Left ventricle myocardium superior (tissue), 1 donor: ENCODE measurements around the gene EIF4EBP2. TPM values are rescaled to one million over a fixed set of nuclear protein-coding genes. Genes with fewer than 3 reads are reported as not detected.

Source experiments
- ATAC-seq: fragments of 200-7000 bp; cut with Tn5 transposase; one replicate; pipeline ENCODE4 v1.9.1; 2020; ENCODE audit warnings: mild to moderate bottlenecking, moderate library complexity
- DNase-seq: peaks from one replicate; pipeline ENCODE4 v3.0.0-alpha.2; 2020
- intact Hi-C: fragments of 100-400 bp; cut with micrococcal nuclease; formaldehyde crosslinking; loops from one replicate; pipeline ENCODE4 v1.11.0; 2022
- total RNA-seq: library from RNA; stranded (reverse); fragmentation: NEBNext Ultra II Directional; extraction: Animal tissue kit (Norgen Biotek cat#: 25700); gene quantifications from one replicate; pipeline ENCODE4 v1.2.1, GENCODE V29; 2021
- donor health status: DM: no; HTN: yes; CAD: no; lungs with severe emphysema.

EIF4EBP2 gene
- total RNA-seq, 1 donor from 2014 or later = 88.4 TPM

DNA sequence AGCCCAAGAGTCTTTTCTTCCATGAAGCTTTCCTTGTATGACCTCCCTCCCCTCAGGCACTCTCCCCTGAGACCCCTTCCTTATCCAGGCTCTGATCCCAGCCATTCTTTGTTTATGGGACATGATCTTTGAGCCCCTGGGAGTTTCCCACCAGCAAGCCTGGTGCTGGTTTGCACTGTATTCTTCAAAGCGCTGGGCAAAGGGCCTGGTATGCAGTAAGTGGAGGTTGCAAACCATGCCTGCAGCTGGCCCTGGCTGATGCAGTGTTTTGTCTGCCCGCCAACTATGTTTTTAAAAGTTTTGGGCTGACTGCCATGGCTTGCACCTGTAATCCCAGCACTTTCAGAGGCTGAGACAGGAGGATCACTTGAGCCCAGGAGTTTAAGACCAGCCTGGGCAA lies 44.3 kb downstream of the EIF4EBP2 start:
- DNase-seq (no peak), ATAC-seq (peak; percentile 31)

DNA sequence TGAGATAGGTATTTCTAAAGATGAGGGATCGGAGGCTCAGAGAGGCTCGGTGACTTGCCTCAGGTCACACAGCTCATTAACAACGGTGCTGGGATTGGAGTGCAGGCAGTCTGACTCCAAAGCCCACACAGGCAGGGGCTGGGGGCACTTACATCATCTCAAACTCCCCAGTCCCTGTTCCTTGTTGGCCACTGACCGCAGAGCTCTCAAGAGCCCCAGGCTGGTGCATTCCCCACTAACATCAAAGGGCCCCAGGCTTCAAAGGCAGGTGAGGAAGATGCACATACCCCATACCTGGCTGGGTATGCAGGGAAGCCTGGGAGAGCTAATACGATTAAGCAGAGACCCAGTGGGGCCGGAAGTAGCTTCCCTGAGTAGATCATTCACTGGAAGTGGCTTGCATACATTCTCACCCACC lies 51.3 kb downstream of the EIF4EBP2 start:
- ATAC-seq = no peak
- no peak for DNase-seq
- intact Hi-C loops = no loop called here

More for the DNA sequence above, 44.3 kb downstream of the EIF4EBP2 start:
- intact Hi-C loops = no loop called here

DNA sequence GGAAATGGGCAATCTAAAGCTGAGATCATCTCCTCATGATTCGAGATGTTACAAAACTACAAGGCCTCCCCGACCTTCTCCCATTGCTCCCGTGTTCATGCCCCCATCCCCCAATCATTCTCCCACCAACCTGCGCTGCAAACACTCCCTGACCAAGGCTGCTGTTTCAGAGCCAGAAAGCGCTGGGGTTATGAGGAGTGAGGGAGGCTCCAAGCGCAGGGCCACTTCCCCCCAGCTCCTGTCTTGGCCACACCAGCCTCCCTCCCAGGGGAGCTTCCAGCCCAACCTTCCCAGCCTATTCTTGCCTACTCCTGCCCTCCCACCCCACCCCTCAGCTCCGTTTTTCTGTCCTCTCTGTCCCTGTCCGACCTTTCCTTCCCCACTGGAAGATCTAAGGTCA lies 52.2 kb downstream of the EIF4EBP2 start:
- no peak for DNase-seq
- intact Hi-C loops = no loop called here
- ATAC-seq = no peak

DNA sequence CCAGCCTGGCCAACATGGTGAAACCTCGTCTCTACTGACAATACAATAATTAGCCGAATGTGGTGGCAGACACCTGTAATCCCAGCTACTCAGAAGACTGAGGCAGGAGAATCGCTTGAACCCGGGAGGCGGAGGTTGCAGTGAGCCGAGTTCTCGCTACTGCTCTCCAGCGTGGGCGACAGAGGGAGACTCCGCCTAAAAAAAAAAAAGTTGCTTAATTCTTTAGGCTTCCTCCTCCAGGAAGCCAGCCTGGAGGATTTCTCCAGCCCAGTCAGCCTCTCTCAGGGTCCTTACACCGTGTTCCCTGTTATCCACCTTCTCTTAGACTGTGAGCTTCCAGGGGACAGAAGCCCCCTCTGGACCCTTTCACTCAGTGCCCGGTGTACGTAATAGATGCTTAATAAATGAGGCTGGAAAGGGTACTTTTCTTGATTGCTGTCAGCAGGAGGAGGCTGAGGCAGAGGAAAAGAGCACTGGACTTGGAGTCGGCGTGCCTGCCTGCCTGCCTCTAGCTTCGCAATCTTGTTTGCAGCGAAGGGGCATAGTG lies 53.9 kb downstream of the EIF4EBP2 start:
- no peak for DNase-seq
- no peak for ATAC-seq
- intact Hi-C loops = no loop called here

DNA sequence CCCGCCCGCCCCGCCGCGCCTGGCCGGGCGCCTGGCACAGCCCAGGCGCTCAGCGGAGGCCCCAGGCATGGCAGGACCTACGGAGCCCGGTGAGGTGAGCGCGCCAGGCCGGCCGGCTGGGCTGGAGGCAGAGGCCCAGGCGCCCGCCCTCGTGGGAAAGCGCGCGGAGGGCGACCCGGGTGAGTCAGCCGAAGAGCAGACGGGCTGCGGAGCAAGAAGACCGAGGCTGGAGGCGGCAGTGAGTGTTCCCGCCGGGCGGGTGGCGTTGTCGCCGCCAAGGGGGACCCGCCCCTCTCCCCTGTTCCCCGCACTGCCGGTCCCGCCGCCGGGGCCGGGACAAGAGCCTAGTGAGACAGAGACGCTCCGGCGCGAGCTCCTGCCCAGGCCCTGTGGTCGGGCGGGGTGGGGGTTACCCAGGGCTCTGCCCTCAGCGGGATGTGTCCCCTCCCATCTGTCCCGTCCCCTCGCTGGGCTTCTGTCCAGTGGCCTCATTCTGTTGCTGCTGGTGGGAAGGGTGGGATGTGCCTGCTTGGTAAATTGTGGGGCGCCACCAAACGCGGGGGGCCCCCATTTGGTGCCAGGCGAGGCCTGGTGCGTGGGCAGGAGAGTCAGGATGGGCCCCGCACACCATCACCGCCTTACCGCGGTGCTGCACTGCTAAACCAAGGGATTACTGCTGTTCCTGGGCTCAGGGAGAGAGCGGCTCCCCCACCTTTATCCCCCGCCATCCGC lies 54.5 kb downstream of the EIF4EBP2 start:
- peak; percentile 75 for ATAC-seq
- intact Hi-C loops = no loop called here
- DNase-seq = peak; percentile 88

DNA sequence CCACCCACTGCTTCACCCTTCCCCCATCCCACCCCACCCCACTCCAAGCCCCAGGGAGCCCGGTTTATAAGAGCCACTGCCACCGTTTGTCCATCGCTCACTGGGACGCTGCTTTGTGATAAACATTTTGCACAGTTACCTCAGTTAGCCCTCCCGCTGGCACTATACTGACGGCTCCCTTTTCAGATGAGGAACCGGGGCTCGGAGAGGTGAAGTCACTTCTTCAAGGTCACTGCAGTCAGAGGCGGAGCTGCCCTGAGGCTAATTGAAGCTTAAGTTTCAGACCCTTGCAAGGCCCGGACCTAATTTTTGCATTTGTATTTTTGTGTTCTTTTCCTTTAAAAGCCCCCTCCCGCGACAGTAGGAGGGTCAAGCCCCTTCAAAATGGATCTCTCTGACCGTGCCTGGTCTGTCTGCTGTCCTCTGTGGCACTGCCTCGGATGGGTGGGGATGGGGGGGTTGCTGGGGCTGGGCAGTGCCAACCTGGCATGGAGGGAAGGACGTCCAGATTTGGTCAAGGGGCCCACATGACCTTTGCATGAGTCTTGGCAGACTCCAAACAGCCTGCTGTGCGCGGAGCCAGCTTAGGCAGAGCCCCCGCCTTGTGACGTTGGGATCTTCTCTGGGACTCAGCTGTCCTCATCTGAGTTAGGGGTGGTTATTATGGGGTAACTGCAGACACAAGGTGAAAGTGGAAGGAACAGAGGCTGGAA lies 55.3 kb downstream of the EIF4EBP2 start:
- DNase-seq (peak; percentile 58), ATAC-seq (peak; percentile 63)
- intact Hi-C loops = no loop called here

DNA sequence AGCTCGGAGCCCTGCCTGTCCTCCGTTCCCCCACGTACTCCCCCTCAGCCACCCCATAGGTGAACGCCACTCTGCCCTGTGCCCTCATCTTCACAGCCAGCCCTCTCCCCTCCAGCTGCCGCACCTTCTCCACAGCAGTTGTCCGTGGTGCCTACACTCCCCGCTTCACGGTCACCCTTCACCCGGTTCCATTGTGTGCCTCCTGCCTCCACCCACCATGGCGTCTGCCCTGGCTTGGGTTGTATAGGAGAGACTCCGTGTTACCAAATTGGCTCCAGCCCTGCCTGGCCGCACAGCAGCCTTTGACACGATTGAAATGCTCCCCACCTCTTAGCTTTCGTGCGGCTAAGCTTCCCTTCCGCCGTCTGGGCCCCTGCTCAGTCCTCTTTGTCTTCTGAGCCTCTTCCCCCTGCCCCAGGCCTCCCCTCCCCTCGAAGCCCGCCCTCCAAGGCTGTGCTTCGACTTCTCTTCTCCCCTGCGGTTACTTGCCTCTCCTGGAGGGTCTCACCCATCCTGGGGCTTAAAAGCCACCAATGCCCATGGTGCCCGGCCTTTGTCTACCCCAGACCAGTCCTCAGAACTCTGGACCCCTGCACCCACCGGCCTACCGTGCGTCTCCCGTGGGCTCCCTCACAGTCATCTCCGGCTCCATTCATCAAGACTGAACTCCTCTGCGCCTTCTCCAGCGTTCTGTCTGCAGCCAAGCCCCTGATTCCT lies 56.0 kb downstream of the EIF4EBP2 start:
- intact Hi-C loops = loop anchor here (5.0 to 10.0 kb wide), 3 partner anchors 55 to 295 kb away; no protein-coding TSS in a partner anchor
- DNase-seq (no peak), ATAC-seq (no peak)

DNA sequence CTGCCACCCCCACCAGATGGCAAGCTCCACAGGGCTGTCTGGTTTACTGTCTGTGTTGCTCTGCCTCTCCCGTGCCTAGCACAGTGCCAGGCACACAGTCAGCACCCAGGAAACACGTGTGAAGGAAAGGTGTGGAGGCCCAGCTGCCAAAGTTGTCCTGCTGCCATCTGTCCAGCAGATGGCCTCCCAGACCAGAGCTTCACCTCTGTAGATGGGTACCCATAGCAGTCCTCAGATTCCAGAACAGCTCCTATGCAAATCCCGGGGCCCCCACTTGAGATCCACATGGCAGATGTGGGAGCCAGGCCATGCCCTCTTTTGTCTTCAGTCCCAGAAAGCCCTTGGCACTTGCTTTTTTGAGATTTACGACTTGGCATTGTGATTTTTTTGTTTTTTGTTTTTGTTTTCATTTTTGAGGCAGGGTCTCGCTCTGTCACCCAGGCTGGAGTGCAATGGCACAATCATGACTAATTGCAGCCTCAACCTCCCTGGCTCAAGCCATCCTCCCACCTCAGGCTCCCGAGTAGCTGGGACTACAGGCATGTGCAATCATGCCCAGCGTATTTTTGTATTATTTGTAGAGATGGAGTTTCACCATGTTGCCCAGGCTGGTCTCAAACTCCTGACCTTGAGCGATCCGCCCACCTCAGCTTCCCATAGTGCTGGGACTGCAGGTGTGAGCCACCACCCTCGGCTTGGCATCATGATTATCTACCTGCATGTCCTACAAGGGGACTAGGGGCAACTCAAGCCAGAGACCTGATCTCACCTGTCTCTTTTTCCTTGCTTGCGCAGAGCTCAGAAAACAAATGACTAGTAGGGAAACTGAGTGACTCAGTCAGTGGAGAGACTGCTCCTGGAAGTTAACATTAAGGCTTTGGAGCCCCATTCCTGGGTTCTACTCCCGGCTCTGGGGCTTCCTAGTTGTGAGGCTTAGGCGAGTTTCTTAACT lies 57.7 kb downstream of the EIF4EBP2 start:
- ATAC-seq = peak; percentile 56
- intact Hi-C loops = loop anchor here (5.0 to 10.0 kb wide), 3 partner anchors 53 to 293 kb away; no protein-coding TSS in a partner anchor
- peak; percentile 71 for DNase-seq

DNA sequence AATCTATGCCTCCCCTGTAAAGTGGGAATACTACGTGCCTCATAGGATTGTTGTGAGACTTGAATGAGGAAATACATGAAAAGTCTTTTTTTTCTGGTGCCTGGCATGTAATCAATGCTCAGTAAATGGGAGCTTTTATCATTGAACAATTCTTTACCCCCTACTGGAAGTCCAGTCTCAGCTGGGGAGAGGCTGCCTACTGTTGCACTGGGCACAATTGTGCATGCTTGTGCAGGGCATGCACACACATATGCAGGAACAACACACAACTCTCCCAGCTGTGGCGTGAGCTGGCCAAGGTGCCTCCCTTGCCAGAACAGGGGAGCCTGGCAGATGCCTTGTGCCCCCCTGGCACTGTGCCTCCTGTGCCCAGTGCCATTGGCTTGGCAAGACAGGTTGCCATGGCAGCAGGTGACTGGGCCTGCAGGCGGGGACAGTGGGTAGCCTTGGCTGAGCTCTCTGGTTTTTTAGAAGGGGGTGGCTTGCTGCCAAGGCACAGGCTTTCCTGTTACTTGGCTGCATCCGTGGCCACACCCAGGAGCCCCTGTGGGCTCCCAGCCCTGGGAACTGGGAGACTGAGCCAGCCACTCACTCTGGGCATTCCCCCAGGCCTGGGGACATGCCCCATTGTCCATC lies 58.5 kb downstream of the EIF4EBP2 start:
- ATAC-seq (peak; percentile 71), DNase-seq (peak; percentile 90)
- intact Hi-C loops = loop anchor here (5.0 to 10.0 kb wide), 3 partner anchors 52 to 292 kb away; no protein-coding TSS in a partner anchor

DNA sequence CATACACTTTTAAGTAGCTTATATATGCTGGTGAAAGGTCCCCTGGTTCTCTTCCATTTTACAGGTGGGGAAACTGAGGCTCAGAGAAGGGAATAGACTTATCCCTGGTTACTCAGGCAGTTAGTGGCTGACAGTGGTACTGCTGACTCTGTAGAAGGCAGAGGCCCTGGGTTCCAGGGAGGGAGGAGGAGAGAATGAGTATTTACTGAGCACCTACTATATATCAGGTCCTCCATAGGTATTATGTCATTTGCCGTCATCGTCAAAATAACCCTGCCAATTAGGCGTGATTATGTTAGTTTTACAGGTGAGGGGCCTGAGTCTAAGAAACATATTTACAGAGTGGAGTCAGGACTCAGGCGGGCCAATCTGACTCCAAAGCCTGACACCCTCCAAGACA lies 61.3 kb downstream of the EIF4EBP2 start:
- intact Hi-C loops = loop anchor here (10.0 kb wide), 2 partner anchors 50 to 290 kb away; no protein-coding TSS in a partner anchor
- ATAC-seq (no peak), DNase-seq (no peak)

DNA sequence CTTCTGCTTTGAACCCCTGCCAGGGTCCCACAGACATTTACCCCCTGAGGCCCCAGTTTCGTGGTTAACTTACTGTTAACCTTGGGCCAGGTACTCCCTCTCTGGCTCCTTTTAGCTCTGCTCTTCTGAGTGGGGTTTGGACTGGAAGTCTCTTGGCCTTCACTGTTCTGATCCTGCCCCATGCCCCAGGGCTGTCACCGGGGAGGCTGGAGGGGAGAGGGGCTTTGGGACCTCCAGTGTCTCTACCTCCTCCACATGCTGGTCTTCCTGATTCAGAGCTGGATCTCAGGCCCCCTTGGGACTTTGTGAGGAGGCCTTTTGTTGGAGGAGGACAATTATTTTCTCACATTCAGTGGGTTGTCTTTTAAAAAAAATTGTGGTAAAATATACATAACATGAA lies 61.9 kb downstream of the EIF4EBP2 start:
- intact Hi-C loops = loop anchor here (10.0 kb wide), 2 partner anchors 49 to 289 kb away; no protein-coding TSS in a partner anchor
- DNase-seq = no peak

DNA sequence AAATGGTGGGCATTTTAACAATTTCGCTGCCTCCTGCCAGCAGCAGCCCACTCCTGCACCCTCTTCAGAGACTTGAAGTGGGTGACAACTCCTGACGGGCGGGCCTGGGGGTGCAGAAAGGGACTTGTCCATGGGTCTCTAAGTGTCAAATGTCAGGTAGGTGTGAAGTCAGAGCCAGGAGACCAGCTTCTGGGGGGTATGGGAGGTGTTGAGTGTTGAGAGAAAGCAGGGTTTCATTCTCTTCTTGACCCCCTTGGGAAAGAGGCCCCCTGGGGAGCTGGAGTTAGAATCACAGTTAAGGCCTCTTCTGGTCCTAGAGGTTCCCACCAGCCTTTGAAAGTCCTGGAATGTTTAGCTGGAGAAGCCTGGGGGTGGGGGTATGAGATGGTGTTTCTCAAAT lies 63.0 kb downstream of the EIF4EBP2 start:
- no peak for DNase-seq
- ATAC-seq = no peak
- intact Hi-C loops = loop anchor here (10.0 kb wide), 2 partner anchors 48 to 288 kb away; no protein-coding TSS in a partner anchor

More for the DNA sequence above, 61.9 kb downstream of the EIF4EBP2 start:
- ATAC-seq = no peak

DNA sequence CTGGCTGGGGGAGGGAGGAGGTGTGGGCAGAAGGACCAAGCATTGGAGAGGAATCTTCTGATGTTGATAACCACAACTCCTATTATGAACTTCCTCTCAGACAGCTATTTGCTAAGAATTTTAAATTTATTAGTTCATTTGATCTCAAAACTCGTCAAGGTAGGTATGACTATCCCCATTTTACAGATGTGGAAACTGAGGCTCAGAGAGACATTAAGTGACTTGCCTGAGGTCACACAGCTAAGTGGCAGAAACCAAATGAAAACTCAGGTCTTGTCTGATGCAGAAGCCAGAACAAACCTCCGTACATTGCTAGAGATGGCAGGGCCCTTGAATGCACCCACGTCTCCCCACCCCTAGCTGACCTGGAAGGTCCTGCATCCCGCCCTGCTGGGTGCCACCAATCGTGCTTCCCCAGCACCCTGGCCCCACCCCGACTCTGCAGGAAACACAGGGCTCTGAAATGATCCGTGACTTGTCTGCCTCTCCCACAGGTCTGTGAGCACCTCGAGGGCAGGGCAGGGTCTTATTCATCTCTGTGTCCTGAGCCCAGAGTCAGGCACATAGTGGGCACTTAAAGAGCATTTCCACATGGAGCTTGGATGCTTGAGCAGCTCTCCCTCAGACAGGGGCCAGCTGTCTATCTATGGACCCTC lies 69.0 kb downstream of the EIF4EBP2 start:
- no peak for ATAC-seq
- intact Hi-C loops = no loop called here
- no peak for DNase-seq

DNA sequence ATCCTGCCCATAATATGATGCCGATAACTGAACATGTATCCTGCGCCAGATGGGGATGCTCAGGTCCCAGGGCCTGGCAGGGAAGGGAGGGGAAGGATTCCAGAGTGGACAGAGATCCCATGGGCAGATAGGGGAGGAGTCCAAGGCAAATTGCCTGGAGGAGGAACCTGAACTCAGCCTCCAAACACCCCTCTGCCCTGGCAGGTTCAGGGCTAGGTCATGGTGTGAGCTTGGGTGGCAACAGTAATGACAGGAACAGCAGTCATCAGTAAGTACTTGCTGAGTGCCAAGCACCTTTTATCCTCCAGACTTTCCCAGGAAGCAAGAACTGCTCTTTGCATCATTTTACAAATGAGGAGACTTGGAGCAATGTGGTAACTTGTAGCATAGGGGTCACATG lies 70.8 kb downstream of the EIF4EBP2 start:
- ATAC-seq (no peak), DNase-seq (no peak)
- intact Hi-C loops = no loop called here

DNA sequence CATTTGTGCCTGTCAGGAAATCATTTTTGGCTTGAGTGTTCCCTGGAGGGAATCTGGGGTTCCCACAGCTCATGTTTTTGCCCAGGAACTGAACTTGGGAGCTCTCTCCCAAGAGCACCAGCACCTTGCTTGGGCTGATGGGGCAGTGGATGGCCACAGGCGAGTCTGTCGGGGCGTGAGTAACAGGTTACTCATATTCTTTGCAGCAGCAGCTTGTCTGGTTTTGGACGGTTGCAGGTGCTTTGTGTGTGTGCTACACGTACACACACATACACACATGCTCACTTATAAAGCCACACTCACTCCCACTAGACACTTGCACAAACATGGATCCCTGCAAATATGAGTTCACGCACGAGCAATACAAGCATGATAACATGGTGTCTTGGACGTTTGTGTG lies 71.7 kb downstream of the EIF4EBP2 start:
- DNase-seq (no peak), ATAC-seq (no peak)
- intact Hi-C loops = no loop called here

DNA sequence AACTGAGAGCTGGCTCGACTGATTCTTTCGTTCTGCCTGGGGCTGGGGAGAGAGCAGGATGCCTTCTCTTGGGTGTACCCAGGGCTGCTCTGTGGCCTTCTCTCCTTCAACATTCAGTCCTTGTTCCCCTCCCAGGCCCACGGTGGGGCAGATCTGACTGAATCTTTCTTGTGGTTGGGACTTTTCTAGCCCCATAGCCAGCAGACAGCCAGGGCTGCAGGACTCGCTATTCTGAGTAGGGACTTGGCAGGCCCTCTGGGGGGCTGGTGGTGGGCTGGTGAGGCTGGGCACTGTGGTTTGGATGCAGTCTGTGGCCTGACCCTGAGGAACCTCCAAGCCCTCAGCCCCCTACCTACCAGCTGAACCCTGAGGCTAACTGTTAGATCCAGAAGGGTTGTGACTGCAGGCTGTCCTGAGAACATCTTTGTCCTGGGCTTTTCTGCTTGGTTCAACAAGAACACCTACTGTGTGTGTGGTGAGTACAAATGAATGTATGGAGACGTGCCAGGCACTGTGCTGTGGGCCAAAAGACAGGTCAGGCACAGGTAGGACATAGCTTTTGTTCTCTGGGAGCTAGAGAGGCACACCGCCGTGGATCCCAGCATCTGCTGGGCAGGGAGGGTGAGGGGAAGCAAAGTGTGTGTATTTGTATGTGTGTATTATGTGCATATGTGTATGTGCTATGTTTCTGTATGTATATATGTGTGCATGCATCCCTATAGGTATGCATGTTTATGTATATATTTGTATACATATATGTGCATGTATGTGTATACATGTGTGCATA lies 72.5 kb downstream of the EIF4EBP2 start:
- DNase-seq (no peak), ATAC-seq (no peak)
- intact Hi-C loops = no loop called here
